Activated CD4-positive, alpha-beta T cell treated with anti-CD3 and anti-CD28 coated beads, Interleukin-2, amount 50 U/mL, for 48 hours (primary cell): Measurements from ENCODE around the gene RTP3.

Experiments
- DNase-seq, 2 experiments: peaks; one replicate each; pipeline ENCODE4 v3.0.0-alpha.2; 2020

RTP3 gene

DNA sequence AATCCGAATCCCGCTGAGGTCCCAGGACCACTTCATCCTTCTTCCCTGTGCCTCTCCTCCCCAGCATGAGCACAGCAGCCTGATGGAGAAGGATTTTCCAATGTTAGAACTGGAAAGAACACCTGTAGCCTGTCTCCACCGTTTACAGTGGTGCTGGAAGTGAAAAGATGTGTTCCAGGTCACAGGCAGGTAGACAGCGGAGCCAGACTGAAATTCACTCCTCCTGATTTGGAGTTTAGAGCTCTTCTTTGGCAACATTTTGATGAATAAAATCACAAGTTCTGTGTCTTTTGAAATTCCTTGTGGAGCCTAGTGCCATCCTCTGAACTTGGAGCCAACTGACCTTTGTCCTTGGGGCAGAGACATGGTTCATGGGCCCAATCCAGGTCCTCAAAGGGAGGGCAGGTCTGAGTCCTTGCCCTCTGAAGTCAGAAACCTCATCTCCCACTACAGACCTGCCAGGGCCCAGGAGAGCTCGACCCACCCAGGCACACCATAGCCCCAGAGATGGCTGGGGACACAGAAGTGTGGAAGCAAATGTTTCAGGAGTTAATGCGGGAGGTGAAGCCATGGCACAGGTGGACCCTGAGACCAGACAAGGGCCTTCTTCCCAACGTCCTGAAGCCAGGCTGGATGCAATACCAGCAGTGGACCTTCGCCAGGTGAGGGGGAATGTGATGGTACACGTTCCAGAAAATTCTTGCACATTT, at the start of gene RTP3:
TSS of gene RTP3 (plus strand) at position 421 of the 710 bp plus-strand sequence. CDS start at position 508, 87 bp downstream.
- DNase-seq: no peak

GRCh38 chr3:46448721-46449120, 49.1 kb upstream of the RTP3 start:
- no peak for DNase-seq

- peak in 1 of 2 experiments; percentile 8 for DNase-seq
Observed at GRCh38 chr3:46449755-46450552, 47.8 kb upstream of the RTP3 start.

DNA sequence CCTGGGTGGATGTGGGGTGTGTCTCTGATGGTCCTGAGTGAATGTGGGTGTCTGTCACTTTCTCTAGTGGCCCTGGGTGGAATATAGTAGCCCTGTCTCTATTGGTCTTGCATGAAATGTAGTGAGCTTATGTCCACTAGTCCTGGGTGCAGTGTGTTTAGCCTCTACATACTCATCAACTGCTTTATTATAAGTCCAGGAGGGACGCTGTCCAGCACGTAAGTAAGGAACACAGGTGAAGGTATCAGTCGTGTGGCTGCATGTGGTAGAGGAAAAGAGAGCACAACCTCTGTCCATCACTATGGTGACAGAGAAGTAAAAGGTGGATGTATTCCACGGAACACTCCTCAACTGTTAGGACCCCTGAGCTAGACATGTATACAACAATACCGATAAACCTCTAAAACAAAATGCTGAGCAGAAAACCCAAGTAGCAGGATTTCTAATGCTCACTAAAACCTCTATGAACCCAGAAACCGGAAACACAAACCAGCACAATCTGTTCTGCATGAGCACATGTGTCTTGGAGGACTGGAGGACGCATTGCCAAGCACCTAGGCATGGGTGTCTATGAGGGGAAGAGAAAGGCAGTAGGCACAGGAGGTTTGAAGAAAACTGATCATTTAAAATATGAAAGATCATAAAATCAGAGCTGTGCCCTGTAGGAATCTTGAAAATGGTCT, 44.1 kb upstream of the RTP3 start:
- DNase-seq: no peak

DNA sequence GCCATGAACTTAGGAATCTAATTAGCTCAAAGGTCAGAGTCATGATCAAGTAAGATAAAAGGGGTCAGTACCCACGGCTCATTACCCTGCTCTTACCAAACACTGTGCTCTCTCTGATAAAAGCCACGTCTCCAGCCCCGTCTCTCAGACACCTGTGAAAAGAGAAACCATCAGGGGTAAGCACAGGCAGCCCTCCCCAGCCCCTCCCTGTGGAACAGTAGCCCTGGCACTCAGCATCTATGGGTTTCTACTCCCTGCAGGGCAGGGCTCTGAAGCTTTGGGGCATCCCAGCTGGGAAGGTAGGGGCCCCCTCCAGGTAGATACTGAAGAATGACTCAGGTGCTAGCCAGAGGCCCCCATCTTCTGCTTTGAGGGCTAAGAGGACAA, 43.6 kb upstream of the RTP3 start:
- no peak for DNase-seq

GRCh38 chr3:46454606-46455005, 43.2 kb upstream of the RTP3 start:
- no peak for DNase-seq

GRCh38 chr3:46455231-46456115, 42.3 kb upstream of the RTP3 start:
- DNase-seq: no peak

- no peak for DNase-seq
Observed at GRCh38 chr3:46456118-46456517, 41.7 kb upstream of the RTP3 start.

DNA sequence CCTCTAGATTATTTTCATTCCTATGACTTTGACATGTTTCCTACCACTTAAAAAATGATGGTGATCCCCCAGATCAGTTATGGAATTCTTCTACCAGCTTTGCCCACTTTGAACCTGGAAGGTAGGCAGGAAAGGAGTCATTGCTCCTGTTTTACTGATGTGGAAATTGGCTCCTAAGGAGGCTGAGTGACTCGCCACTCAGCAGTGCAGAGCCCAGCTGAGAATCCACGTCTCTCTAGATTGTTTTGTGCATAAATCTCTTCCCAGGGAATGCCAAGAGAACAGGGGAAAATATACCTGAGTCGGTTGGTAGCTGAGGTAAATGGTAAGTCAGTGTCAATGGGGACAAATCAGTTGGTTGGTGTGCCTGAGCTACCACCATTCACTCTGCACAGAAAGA, 37.7 kb upstream of the RTP3 start:
- DNase-seq: no peak

- no peak for DNase-seq
Observed at GRCh38 chr3:46462111-46462510, 35.7 kb upstream of the RTP3 start.

GRCh38 chr3:46462511-46462910, 35.3 kb upstream of the RTP3 start:
- DNase-seq: no peak

GRCh38 chr3:46463120-46463867, 34.5 kb upstream of the RTP3 start:
- no peak for DNase-seq

- no peak for DNase-seq
Observed at GRCh38 chr3:46463868-46464241, 33.9 kb upstream of the RTP3 start.

GRCh38 chr3:46464326-46465195, 33.2 kb upstream of the RTP3 start, which contains the start of gene LTF:
Gene LTF, minus strand, starts transcription at chr3:46464905. Its CDS starts 38 bp downstream, at chr3:46464867.
- DNase-seq: no peak

DNA sequence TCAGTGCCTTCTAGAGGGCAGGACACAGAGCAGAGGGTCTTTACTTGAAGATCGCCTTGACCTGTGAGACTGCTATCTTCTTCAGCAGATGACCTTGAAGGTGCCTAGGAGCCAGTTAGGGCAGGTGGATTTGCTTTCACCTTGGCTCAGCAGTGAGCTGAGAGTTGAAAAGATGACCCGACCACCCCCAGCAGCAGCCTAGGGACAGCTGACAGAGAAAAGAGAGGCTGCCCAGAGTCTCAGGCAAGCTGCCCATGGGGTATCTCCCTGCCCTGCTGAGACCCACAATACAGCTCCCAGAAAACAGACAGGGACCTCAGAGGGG, 32.6 kb upstream of the RTP3 start:
- DNase-seq: no peak

- no peak for DNase-seq
Observed at GRCh38 chr3:46466273-46466672, 31.5 kb upstream of the RTP3 start.

GRCh38 chr3:46466871-46467403, 30.8 kb upstream of the RTP3 start:
- DNase-seq: no peak

DNA sequence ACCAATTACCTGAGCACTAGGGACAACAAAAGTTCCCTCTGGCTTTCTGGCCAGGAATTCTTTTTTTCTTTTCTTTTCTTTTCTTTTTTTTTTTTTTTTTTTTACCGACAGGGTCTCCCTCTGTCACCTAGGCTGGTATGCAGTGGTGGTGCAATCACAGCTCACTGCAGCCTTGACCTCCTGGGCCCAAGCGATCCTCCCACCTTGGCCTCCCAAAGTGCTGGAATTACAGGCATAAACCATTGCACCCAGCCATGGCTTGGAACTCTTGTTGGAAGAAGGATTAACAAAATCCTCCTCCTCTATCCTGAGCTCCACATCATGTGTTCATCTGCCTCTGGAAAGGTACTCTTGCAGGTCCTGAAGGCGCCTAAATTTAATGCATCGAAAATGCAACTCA, 30.2 kb upstream of the RTP3 start:
- no peak for DNase-seq

- DNase-seq: no peak
Observed at GRCh38 chr3:46468753-46469600, 28.8 kb upstream of the RTP3 start.
